ENCODE data around the gene ST6GALNAC4. TPM values are rescaled to one million over a fixed set of nuclear protein-coding genes. Genes with fewer than 3 reads are reported as not detected.

ST6GALNAC4 gene
- total and polyA plus RNA-seq, 7 donors: 8.9 to 52.6 (median 24.3) TPM

GRCh38 chr9:127863191-127863621 lies 53.6 kb downstream of the ST6GALNAC4 start:
- peaks cover 31% of the 10 kb centered on the region for H3K4me1 ChIP-seq
- 64 to 72% (median 68%) methylated on average over 13 of the region's 13 CpGs for WGBS, 3 donors
- no peak for DNase-seq
- H3K36me3 ChIP-seq (ENCODE audit: insufficient read depth in 1 of 2, low read depth in 1 of 2): peaks cover 0 to 24% of the 10 kb centered on the region in 2 donors
- no peaks in the 10 kb centered on the region for H3K9me3 ChIP-seq
- H3K27me3 ChIP-seq (ENCODE audit: insufficient read depth in 3 of 3, low read length in 2 of 3): no peaks in the 10 kb centered on the region
- no peak overlapping the region for H3K4me3 ChIP-seq
- no peak for ATAC-seq
- intact Hi-C loops (cut with DNase I): no loop called here
- H3K27ac ChIP-seq: peak overlapping the region; percentile 76
- no peak for TF ChIP-seq CTCF (IDR thresholded peaks at IDR 0.05)

DNA sequence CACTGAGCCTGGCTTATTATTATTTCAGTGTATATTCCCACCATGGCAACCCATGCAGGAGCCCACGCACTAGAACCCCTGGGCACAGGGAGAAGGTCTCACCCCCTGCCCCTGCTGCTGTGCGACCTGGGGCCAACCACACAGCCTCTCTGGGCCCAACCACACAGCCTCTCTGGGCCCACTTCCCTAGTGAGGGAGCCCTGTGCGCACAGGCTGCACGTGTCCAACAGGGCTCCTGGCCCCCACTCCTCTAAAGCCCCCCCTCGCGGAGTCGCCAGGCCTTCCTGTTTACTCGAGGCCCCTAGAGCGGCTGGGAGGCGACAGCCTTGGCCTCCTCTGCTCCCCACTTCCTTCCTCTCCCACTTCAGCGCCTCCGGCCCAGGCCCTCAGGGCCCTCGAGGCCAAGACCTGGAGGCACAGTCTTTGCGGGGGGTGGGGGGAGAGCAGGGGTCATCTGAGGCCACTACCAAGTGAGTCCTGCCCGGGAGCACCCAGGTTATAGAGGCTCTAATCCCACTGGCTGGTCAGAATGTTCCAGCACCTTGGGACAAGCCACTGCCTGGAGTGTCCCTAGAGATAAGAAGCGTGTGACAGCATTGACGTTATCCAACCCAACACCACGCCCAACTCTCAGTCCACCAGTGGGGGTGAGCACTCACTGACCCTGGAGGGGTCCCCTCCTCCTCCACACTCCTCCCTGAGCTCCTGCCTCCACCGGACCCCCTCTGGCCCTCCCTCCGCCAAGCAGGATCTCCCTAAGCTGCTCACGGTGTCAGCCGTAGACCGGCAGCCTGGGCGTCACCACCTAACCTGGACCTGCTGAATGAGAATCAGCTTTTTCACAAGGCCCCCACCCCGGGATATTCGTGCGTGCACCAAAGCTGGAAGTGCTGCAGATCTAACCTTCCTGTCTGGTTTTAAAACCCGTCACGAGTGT lies 54.5 kb downstream of the ST6GALNAC4 start:
- Histone ChIP-seq H3K27ac (peak overlapping the region; percentile 76), H3K36me3 (ENCODE audit: insufficient read depth in 1 of 2, low read depth in 1 of 2) (peaks cover 0 to 15% of the 10 kb centered on the region in 2 donors), H3K9me3 (no peaks in the 10 kb centered on the region), H3K27me3 (ENCODE audit: insufficient read depth in 3 of 3, low read length in 2 of 3) (no peaks in the 10 kb centered on the region), H3K4me1 (peaks cover 36% of the 10 kb centered on the region), H3K4me3 (no peak overlapping the region)
- peak; percentile 75 to 89 for DNase-seq
- ATAC-seq: peak; percentile 54 to 68 (median 62)
- WGBS, 3 donors: 31 to 45% (median 40%) methylated on average over 29 of the region's 29 CpGs
- intact Hi-C loops (cut with DNase I): no loop called here
- TF ChIP-seq CTCF (IDR thresholded peaks at IDR 0.05): no peak

DNA sequence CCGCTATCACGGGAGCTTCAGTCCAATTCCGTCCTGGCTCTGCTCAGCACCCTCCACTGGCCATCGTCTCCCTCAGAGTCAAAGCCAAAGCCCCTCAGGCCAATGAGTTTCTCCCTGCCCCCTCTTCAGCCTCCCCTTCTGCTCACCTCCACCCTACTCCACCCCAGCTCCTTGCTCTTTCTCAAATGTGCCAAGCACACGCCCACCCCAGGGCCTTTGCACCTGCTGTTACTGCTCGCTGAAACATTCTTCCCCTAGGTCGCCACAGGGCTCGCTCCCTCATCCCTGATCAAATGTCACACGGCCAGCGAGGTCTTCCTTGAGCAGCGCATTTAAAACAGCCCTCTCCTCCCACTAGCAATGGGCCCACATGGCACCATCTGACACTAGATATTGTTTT lies 56.1 kb downstream of the ST6GALNAC4 start:
- intact Hi-C loops (cut with DNase I): no loop called here
- peak overlapping the region; percentile 76 for H3K27ac ChIP-seq
- no peak for DNase-seq
- 87 to 90% (median 88%) methylated on average over 11 of the region's 11 CpGs for WGBS, 3 donors
- H3K9me3 ChIP-seq: no peaks in the 10 kb centered on the region
- H3K4me3 ChIP-seq: no peak overlapping the region
- ATAC-seq: no peak
- H3K4me1 ChIP-seq: peaks cover 38% of the 10 kb centered on the region
- no peaks in the 10 kb centered on the region for H3K27me3 ChIP-seq (ENCODE audit: insufficient read depth in 3 of 3, low read length in 2 of 3)
- peaks cover 0 to 3% of the 10 kb centered on the region in 2 donors for H3K36me3 ChIP-seq (ENCODE audit: insufficient read depth in 1 of 2, low read depth in 1 of 2)
- no peak for TF ChIP-seq CTCF (IDR thresholded peaks at IDR 0.05)

DNA sequence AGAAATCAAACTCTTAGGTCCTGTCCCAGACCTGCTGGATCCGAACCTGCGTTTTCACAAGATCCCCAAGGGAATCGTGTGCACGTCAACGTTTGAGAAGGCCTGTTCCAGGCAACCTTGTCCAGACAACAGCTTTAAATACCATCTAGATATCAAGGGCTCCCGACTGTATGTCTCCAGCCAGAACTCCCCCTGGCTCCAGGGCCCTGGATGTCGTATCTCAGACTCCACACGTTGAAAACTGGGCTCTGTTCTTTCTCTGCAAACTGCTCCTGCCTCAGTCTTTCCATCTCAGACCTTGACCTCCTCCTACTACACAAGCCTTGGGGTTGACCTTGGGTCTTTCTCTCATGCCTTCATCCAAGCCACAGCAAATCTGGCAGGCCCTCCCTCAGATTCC lies 56.6 kb downstream of the ST6GALNAC4 start:
- no peak for DNase-seq
- no peak for ATAC-seq
- H3K4me3 ChIP-seq: no peak overlapping the region
- intact Hi-C loops (cut with DNase I): no loop called here
- H3K36me3 ChIP-seq (ENCODE audit: insufficient read depth in 1 of 2, low read depth in 1 of 2): peaks cover 0 to 3% of the 10 kb centered on the region in 2 donors
- H3K27ac ChIP-seq: peak overlapping the region; percentile 76
- H3K9me3 ChIP-seq: no peaks in the 10 kb centered on the region
- H3K4me1 ChIP-seq: peaks cover 38% of the 10 kb centered on the region
- TF ChIP-seq CTCF (IDR thresholded peaks at IDR 0.05): no peak
- WGBS, 3 donors: 51 to 67% (median 64%) methylated on average over 8 of the region's 8 CpGs
- H3K27me3 ChIP-seq (ENCODE audit: insufficient read depth in 3 of 3, low read length in 2 of 3): no peaks in the 10 kb centered on the region
